Right lobe of liver (tissue), 4 donors: ENCODE data around the gene PACRG.

Source experiments
- CTCF ChIP-seq, 4 donors: fragments of 200-600 bp in 3 of 4; fragments of 450-650 bp in 1 of 4; IDR thresholded peaks; one replicate each; pipeline versions ENCODE4 v1.5.1 to v1.8.0; 2016 to 2022; ENCODE audit warnings: antibody characterized with exemption in 4 of 4, mild to moderate bottlenecking in 2 of 4
- POLR2A ChIP-seq: fragments of 450-650 bp; IDR thresholded peaks from one replicate; pipeline ENCODE4 v1.6.1; 2017; ENCODE audit warnings: antibody characterized with exemption, mild to moderate bottlenecking
- donor health status: DM: no; HTN: no; CAD: no.
- donor health status: DM: no; HTN: no; CAD: no.
- donor health status: DM: no; HTN: yes; CAD: no.

- TF ChIP-seq CTCF (IDR thresholded peaks at IDR 0.05): no peak
- TF ChIP-seq POLR2A: no peak
Observed at GRCh38 chr6:163337958-163338357, 610.2 kb downstream of the PACRG start.
